NCI-H2196 (cell line): ENCODE measurements around the gene CCDC70.
"Not testable (repeated sequence)": the region's sequence is repeated elsewhere in the genome, so short reads cannot be mapped to it uniquely, and the experiment has no call there.

Source experiments
- DNase-seq: peaks from one replicate; lab custom pipeline; 2025; ENCODE audit not compliant: unreplicated experiment; lab: John Stamatoyannopoulos, UW

CCDC70 gene

DNA sequence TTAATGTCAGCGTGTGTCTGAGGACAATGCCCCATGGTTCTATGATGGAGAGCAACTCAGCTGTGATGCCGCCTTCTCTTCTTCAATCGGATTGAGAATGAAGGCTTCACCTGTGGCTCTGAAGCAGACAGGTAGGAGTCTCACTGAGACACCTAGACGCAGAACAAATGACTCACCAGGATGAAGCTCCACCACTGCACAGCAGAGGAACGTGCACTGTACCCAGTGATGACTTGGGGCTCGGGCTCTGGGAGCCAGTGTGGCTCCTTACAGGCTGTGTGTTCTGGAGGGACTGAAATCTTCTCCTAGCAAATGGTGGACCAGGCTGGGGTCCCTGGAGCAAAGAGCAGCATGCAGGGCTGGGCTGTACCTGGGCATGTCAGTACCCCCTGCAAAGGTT is 44.0 kb downstream of the CCDC70 start:
- DNase-seq: no peak

- DNase-seq: no peak
Observed at GRCh38 chr13:51906581-51906980, 44.8 kb downstream of the CCDC70 start.

DNA sequence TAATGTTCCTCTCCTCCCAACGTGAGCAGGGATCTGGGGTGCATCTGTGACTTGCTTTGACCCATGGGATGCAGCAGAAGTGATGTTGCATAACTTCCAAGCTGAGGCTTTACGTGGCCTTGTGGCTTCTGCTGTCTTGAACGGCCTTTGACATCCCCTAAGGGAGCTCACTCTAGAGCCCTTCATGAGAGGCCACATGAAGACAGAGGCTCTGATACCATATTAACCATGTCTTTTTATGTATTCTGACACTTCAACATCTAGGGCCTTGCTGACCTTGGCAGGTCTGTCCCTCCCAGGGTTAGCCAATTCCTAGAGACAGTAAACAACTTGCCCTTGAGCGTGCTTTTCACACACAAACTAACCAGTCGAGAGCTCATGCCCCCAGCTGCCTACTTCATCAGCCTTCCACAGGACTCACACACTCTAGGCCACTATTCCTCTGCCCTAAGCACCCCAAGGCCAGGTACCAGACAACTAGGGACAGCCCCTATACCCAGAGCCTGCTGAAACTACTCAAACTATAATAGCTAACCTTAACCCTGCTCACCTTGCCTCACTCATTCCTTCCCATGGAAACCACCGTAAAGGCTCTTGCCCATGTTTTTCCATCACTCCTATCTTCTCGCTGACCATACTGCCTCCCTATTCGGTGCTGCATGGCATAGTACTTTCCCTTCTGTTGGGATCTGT is 45.4 kb downstream of the CCDC70 start:
- no peak for DNase-seq

DNA sequence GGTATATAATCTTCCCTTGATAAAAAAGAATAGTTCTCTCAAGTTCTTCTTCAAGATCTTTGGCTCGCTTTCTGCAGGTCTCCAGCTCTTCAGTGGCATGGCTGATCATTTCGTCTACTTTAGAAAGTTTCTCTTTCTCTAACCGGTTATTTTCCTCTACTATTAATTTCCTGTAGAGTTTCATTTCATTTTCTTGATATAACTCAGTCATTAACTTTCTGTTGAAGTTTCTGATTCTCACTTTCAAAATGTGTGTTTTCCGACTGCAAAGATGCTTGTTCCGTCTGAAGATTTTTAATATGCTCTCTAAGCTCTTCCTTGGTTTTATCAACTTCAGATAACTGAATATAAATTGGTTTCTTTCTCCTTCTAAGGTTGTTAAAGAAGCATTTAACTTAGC is 47.5 kb downstream of the CCDC70 start:
- not testable (repeated sequence) for DNase-seq

DNA sequence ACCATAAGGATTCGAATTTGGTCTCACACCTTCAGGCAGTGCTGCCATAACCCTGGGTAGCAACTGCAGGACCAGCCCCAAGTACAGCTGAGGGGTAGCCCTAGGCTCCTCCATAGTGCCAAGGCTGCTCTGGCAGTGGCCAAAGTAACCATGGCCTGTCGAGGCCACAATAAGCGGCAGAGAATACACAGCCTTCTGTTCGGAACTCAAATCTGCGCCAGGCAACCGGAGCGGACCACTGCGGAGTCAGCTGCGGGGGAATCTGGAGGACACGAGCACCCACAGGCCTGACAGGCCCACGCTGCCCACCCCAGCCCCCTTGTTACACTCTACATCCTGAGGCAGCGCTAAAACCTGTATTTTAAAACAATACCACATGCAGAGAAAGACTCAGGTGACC is 48.7 kb downstream of the CCDC70 start:
- DNase-seq: no peak

DNA sequence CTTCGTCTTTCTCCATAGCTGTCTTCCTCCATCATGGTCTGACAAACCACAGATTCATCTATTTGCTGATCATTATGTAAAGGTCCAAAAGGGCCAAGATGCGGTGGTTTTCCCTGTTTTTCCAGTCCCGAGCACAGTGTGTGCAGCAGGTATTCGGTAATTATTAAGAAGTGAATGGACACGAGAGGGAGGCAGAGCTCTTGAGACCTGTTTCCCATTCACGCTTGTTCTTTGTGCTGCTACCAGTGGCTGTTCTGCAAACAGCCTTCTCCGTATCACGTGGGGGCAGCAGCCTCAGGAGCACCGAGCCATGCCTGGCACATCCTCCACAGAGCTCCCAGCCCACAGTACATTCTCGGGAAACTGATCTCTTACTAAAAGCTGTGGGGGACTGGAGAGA is 50.3 kb downstream of the CCDC70 start:
- DNase-seq: no peak

GRCh38 chr13:51912511-51913225 is 50.9 kb downstream of the CCDC70 start:
- DNase-seq: no peak

DNA sequence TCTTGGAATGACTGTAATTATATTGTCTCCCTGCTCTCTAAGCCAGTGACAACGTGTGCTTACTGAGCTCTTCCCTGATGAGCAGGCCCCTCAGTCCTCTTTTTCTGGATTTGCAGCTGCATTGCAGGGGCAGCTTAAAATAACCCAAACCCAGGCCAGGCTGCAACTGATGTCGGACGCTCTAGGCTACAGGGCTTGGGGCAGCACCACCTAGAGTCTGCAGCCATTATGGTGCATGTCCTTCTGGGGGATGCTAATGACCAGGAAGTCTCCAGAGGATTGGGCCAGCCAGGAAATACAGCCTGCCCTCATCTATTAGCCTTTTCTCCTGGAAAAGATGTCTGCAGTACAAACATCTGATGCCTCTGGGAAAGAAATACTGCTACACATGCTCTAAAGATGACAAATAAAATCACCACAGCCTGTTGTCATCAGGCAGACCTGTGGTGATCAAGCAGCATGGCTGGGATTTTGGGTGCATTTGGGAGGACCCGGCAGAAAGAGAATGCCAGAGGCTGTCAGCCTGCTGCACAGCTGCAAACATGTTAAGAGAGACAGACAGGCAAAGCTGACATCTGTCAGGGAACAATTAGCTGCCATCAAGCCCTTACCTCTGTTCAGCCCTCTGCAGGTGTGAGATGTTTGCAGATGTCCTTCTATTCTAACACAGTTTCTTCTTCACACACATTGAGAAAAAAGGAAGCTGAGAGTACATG is 51.8 kb downstream of the CCDC70 start:
- DNase-seq: no peak

DNA sequence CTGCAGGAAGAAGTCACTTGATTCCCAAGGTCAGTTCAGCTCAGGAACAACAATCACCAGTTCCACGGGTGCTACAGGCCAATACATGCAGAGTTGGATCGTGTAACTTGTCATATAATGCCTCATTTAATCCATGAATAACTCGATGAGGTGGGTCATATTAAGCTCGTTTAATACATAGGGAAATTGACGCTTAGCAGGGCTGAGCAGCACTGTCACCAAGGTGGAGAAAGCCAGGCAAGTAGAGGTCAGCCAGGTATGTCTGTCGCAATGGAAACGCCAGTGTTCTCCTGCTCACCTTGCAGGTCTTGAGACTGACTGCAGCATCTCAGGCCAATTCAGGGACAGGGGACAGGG is 52.3 kb downstream of the CCDC70 start:
- no peak for DNase-seq
